ENCODE data around the gene ST6GALNAC3. TPM values are rescaled to one million over a fixed set of nuclear protein-coding genes. Genes with fewer than 3 reads are reported as not detected.

ST6GALNAC3 gene
- total RNA-seq, 2 donors from 2014 or later, result 6.3 to 7.6 TPM

DNA sequence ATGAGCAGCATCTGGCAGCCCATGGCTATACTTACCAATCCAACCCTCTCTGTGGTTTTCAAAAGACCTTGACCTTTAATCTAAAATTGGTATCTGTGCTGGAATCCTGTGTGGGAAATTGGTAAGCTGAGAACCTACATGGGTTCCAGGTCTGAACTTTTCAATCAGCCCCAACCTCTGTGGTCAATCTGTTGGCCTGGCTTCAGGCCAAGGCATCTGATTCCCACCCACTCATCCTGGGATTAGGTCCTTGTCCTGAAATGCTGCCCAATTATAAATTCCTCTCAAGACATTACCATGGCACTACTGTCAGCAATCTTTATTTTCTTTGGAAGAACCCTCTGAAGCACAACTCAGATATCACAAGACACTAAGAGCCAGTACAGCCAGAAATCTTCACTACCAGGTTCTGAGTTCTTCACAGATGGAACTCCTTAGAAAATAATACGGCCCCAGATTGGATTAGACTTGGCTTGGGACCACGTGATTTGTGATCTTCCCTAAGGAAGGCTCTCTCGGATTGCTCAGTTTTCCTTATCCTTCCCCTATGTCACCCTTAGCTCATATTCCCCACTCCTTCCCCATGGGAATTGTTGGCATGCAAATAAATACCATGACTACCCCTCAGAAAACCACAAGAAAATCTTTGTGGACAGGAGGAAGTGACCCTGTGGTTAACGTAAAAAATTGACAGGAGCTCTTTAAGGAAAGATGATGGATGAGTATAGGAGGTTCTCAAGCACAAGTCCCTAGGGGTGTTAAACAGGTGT lies 584.8 kb downstream of the ST6GALNAC3 start:
- Mint-ChIP-seq H3K36me3 (ENCODE audit: low read depth) (no peaks in the 10 kb centered on the region), H3K27me3 (ENCODE audit: insufficient read depth) (no peaks in the 10 kb centered on the region), H3K27ac (no peak overlapping the region), H3K4me3 (no peak overlapping the region), H3K9me3 (peaks cover 2% of the 10 kb centered on the region), H3K4me1 (no peaks in the 10 kb centered on the region)
- WGBS, 2 experiments (ENCODE audit: insufficient coverage in 1 of 2, insufficient read length in 1 of 2), result 77 to 95% methylated on average over 2 to 4 of the region's 4 CpGs
- H3K4me1 ChIP-seq (ENCODE audit: control insufficient read depth, insufficient read depth, low read length), result no peaks in the 10 kb centered on the region
- no peak for DNase-seq
- H3K36me3 ChIP-seq (ENCODE audit: control insufficient read depth, insufficient read depth, low read length), result no peaks in the 10 kb centered on the region
- H3K9me3 ChIP-seq (ENCODE audit: control insufficient read depth, low read length), result no peaks in the 10 kb centered on the region
- no peak overlapping the region for H3K27ac ChIP-seq (ENCODE audit: low read depth, low read length)
- no peak overlapping the region for H3K4me3 ChIP-seq (ENCODE audit: low read length)
- H3K9ac ChIP-seq (ENCODE audit: extremely low read depth, low read length, poor library complexity, severe bottlenecking), result no peak overlapping the region
- TF ChIP-seq, protein P1, sequence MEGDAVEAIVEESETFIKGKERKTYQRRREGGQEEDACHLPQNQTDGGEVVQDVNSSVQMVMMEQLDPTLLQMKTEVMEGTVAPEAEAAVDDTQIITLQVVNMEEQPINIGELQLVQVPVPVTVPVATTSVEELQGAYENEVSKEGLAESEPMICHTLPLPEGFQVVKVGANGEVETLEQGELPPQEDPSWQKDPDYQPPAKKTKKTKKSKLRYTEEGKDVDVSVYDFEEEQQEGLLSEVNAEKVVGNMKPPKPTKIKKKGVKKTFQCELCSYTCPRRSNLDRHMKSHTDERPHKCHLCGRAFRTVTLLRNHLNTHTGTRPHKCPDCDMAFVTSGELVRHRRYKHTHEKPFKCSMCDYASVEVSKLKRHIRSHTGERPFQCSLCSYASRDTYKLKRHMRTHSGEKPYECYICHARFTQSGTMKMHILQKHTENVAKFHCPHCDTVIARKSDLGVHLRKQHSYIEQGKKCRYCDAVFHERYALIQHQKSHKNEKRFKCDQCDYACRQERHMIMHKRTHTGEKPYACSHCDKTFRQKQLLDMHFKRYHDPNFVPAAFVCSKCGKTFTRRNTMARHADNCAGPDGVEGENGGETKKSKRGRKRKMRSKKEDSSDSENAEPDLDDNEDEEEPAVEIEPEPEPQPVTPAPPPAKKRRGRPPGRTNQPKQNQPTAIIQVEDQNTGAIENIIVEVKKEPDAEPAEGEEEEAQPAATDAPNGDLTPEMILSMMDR (conservative IDR thresholded peaks at IDR 0.05), result no peak
- no peaks in the 10 kb centered on the region for H3K27me3 ChIP-seq (ENCODE audit: control insufficient read depth, insufficient read depth, low read length, poor library complexity, severe bottlenecking)

DNA sequence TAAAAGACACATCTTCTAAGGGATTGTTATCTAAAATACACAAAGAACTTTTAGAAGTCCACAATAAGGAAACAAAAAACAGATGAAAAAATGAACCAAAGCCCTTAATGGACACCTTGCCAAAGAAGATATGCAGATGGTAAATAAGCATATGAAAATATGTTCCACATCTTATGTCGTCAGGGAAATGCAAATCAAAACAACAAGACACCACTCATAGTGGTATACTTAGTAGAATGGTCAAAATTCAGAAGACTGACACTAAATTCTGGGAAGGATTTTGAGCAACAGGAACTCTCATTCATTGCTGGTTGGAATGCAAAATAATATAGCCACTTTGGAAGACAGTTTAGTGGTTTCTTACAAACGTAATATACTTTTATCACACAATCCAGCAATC lies 587.0 kb downstream of the ST6GALNAC3 start:
- Histone ChIP-seq H3K9me3 (ENCODE audit: control insufficient read depth, low read length) (no peaks in the 10 kb centered on the region), H3K9ac (ENCODE audit: extremely low read depth, low read length, poor library complexity, severe bottlenecking) (no peak overlapping the region), H3K4me1 (ENCODE audit: control insufficient read depth, insufficient read depth, low read length) (no peaks in the 10 kb centered on the region), H3K4me3 (ENCODE audit: low read length) (no peak overlapping the region), H3K27me3 (ENCODE audit: control insufficient read depth, insufficient read depth, low read length, poor library complexity, severe bottlenecking) (no peaks in the 10 kb centered on the region), H3K27ac (ENCODE audit: low read depth, low read length) (no peak overlapping the region), H3K36me3 (ENCODE audit: control insufficient read depth, insufficient read depth, low read length) (no peaks in the 10 kb centered on the region)
- TF ChIP-seq, protein P1 (conservative IDR thresholded peaks at IDR 0.05), result no peak
- H3K36me3 Mint-ChIP-seq (ENCODE audit: low read depth), result no peaks in the 10 kb centered on the region
- H3K27me3 Mint-ChIP-seq (ENCODE audit: insufficient read depth), result no peaks in the 10 kb centered on the region
- H3K9me3 Mint-ChIP-seq, result peaks cover 2% of the 10 kb centered on the region
- H3K27ac Mint-ChIP-seq, result no peak overlapping the region
- no peak overlapping the region for H3K4me3 Mint-ChIP-seq
- WGBS, 2 experiments (ENCODE audit: insufficient coverage in 1 of 2, insufficient read length in 1 of 2), result 97 to 100% methylated on average over 2 of the region's 2 CpGs
- no peaks in the 10 kb centered on the region for H3K4me1 Mint-ChIP-seq
- no peak for DNase-seq

DNA sequence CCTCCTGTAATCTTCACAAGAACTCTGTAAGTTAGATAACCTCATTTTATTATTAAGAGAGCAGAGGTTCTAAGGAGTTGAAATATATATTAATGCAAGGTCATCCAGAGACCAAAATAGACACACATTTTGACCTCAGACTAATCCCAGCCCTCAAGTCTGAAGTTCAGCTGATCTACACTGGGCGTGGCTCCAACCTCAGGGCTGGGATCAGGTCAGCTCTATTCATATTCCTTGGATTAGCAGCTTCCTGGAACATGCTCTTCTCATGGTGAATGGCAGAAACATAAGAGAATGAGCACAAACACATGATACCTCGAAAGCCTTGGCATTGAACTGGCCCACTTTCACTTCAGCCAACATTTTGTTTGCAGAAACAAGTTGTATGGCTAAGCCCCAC lies 592.0 kb downstream of the ST6GALNAC3 start:
- Histone ChIP-seq H3K9ac (ENCODE audit: extremely low read depth, low read length, poor library complexity, severe bottlenecking) (no peak overlapping the region), H3K4me3 (ENCODE audit: low read length) (no peak overlapping the region), H3K27ac (ENCODE audit: low read depth, low read length) (no peak overlapping the region), H3K4me1 (ENCODE audit: control insufficient read depth, insufficient read depth, low read length) (no peaks in the 10 kb centered on the region), H3K9me3 (ENCODE audit: control insufficient read depth, low read length) (peaks cover 6% of the 10 kb centered on the region), H3K27me3 (ENCODE audit: control insufficient read depth, insufficient read depth, low read length, poor library complexity, severe bottlenecking) (no peaks in the 10 kb centered on the region), H3K36me3 (ENCODE audit: control insufficient read depth, insufficient read depth, low read length) (no peaks in the 10 kb centered on the region)
- no peaks in the 10 kb centered on the region for H3K36me3 Mint-ChIP-seq (ENCODE audit: low read depth)
- 76 to 82% methylated on average over 2 of the region's 2 CpGs for WGBS, 2 experiments (ENCODE audit: insufficient coverage in 1 of 2, insufficient read length in 1 of 2)
- H3K9me3 Mint-ChIP-seq, result peaks cover 12% of the 10 kb centered on the region
- H3K4me1 Mint-ChIP-seq, result peaks cover 4% of the 10 kb centered on the region
- H3K27ac Mint-ChIP-seq, result no peak overlapping the region
- H3K27me3 Mint-ChIP-seq (ENCODE audit: insufficient read depth), result no peaks in the 10 kb centered on the region
- no peak for DNase-seq
- no peak overlapping the region for H3K4me3 Mint-ChIP-seq
- TF ChIP-seq, protein P1 (conservative IDR thresholded peaks at IDR 0.05), result no peak
